ENCODE data around the gene LAMA4.
A peak's percentile ranks its signal among the peaks of the same experiment; 100 is the strongest.

GRCh38 chr6:112231594-112232060, 22.7 kb downstream of the LAMA4 start:
- no peak for TF ChIP-seq REST (IDR thresholded peaks at IDR 0.05; ENCODE audit: low read depth)
- no peak for TF ChIP-seq YY1 (IDR thresholded peaks at IDR 0.05; ENCODE audit: low read depth)
- peak; percentile 64; the same call in 1 of the 2 replicates for TF ChIP-seq EP300 (IDR thresholded peaks at IDR 0.05; ENCODE audit: borderline replicate concordance)
- peak; percentile 51 for TF ChIP-seq NFIC (IDR thresholded peaks at IDR 0.05)
